K562 (cell line): ENCODE measurements around the gene CNOT1.

ENCODE experiments used
- CBX8 ChIP-seq: fragments of 200-600 bp; sonication (generic); IDR thresholded peaks from 2 replicates; pipeline ENCODE4 v1.6.1; 2012; ENCODE audit warnings: borderline replicate concordance, mixed run types, low read depth, mild to moderate bottlenecking, moderate library complexity, mixed read lengths, low read length, control low read depth, inconsistent platforms; ENCODE audit not compliant: poor library complexity, severe bottlenecking; ENCODE audit errors: extremely low read depth
- ESRRA ChIP-seq: fragments of 450-650 bp; IDR thresholded peaks from 2 replicates; pipeline ENCODE4 v1.6.1; 2014; ENCODE audit warnings: low read depth, mild to moderate bottlenecking, moderate library complexity, borderline replicate concordance
- EZH2 ChIP-seq: IDR thresholded peaks from 2 replicates; pipeline ENCODE4 v1.6.1; 2012; ENCODE audit warnings: low read depth, mild to moderate bottlenecking, inconsistent platforms, low read length, borderline replicate concordance
- FOXA1 ChIP-seq: fragments of 450-650 bp; IDR thresholded peaks from 2 replicates; pipeline ENCODE4 v1.6.1; 2016; ENCODE audit warnings: mild to moderate bottlenecking, borderline replicate concordance
- NR1H2 ChIP-seq: sonication (generic); formaldehyde crosslinking; IDR thresholded peaks from 2 replicates; pipeline ENCODE4 v1.4.0; 2020; ENCODE audit warnings: mild to moderate bottlenecking, missing genetic modification reagents
- PHTF2 ChIP-seq: fragments of 250-450 bp; sonication (Bioruptor Pico); IDR thresholded peaks from 2 replicates; pipeline ENCODE4 v1.5.0; 2021; ENCODE audit warnings: mild to moderate bottlenecking
- SMAD1 ChIP-seq: fragments of 150-350 bp; IDR thresholded peaks from 2 replicates; pipeline ENCODE4 v1.6.1; 2014; ENCODE audit warnings: low read length, low read depth; ENCODE audit not compliant: partially characterized antibody
- TEAD4 ChIP-seq, 2 experiments: sonication (generic) in 1 of 2; formaldehyde crosslinking in 1 of 2; IDR thresholded peaks; 2 replicates each; pipeline versions ENCODE4 v1.6.1 to v1.8.0; 2012 to 2022; ENCODE audit warnings: borderline replicate concordance in 1 of 2, inconsistent platforms in 1 of 2, low read length in 1 of 2, mild to moderate bottlenecking in 1 of 2, missing genetic modification reagents in 1 of 2
- ZFP91 ChIP-seq: sonication (generic); formaldehyde crosslinking; IDR thresholded peaks from 2 replicates; pipeline ENCODE4 v1.8.0; 2022; ENCODE audit warnings: mild to moderate bottlenecking, missing genetic modification reagents
- ZNF175 ChIP-seq: fragments of 200-800 bp; sonication (Bioruptor generic); IDR thresholded peaks from 2 replicates; pipeline ENCODE4 v1.6.1; 2016; ENCODE audit warnings: low read depth, mild to moderate bottlenecking, missing genetic modification characterization, missing compliant biosample characterization
- ZNF282 ChIP-seq: sonication (generic); formaldehyde crosslinking; IDR thresholded peaks from 2 replicates; pipeline ENCODE4 v1.8.1; 2023; ENCODE audit warnings: missing genetic modification reagents
- TF ChIP-seq, protein P1 (sequence below): fragments of 450-650 bp; IDR thresholded peaks from 2 replicates; pipeline ENCODE4 v1.6.1; 2016; ENCODE audit warnings: low read depth

DNA sequence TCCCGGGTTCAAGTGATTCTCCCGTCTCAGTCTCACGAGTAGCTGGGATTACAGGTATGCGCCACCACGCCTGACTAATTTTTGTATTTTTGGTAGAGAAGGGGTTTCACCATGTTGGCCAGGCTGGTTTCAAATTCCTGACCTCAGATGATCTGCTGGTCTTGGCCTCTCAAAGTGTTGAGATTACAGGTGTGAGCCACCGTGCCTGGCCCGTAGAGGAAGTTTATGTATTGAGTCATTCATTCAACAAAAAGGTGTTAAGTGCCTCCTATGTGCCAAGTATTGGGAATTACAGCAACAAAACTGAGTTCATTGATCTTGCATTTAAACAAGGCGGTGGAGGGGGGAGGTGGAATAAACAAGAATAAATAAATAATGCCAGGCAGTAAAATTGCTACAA lies 10.2 kb upstream of the CNOT1 start:
- TF ChIP-seq TEAD4 (IDR thresholded peaks at IDR 0.05; ENCODE audit: low read length) (no peak), TEAD4 (CRISPR knock-in tag; IDR thresholded peaks at IDR 0.05; ENCODE audit: borderline replicate concordance) (no peak), NR1H2 (CRISPR knock-in tag) (no peak), EZH2 (no peak), PHTF2 (CRISPR knock-in tag) (no peak), SMAD1 (no peak), ZFP91 (CRISPR knock-in tag) (no peak), ZNF282 (CRISPR knock-in tag) (no peak), CBX8 (no peak), ZNF175 (CRISPR knock-in tag) (no peak), ESRRA (no peak), FOXA1 (no peak)
- TF ChIP-seq, protein P1, sequence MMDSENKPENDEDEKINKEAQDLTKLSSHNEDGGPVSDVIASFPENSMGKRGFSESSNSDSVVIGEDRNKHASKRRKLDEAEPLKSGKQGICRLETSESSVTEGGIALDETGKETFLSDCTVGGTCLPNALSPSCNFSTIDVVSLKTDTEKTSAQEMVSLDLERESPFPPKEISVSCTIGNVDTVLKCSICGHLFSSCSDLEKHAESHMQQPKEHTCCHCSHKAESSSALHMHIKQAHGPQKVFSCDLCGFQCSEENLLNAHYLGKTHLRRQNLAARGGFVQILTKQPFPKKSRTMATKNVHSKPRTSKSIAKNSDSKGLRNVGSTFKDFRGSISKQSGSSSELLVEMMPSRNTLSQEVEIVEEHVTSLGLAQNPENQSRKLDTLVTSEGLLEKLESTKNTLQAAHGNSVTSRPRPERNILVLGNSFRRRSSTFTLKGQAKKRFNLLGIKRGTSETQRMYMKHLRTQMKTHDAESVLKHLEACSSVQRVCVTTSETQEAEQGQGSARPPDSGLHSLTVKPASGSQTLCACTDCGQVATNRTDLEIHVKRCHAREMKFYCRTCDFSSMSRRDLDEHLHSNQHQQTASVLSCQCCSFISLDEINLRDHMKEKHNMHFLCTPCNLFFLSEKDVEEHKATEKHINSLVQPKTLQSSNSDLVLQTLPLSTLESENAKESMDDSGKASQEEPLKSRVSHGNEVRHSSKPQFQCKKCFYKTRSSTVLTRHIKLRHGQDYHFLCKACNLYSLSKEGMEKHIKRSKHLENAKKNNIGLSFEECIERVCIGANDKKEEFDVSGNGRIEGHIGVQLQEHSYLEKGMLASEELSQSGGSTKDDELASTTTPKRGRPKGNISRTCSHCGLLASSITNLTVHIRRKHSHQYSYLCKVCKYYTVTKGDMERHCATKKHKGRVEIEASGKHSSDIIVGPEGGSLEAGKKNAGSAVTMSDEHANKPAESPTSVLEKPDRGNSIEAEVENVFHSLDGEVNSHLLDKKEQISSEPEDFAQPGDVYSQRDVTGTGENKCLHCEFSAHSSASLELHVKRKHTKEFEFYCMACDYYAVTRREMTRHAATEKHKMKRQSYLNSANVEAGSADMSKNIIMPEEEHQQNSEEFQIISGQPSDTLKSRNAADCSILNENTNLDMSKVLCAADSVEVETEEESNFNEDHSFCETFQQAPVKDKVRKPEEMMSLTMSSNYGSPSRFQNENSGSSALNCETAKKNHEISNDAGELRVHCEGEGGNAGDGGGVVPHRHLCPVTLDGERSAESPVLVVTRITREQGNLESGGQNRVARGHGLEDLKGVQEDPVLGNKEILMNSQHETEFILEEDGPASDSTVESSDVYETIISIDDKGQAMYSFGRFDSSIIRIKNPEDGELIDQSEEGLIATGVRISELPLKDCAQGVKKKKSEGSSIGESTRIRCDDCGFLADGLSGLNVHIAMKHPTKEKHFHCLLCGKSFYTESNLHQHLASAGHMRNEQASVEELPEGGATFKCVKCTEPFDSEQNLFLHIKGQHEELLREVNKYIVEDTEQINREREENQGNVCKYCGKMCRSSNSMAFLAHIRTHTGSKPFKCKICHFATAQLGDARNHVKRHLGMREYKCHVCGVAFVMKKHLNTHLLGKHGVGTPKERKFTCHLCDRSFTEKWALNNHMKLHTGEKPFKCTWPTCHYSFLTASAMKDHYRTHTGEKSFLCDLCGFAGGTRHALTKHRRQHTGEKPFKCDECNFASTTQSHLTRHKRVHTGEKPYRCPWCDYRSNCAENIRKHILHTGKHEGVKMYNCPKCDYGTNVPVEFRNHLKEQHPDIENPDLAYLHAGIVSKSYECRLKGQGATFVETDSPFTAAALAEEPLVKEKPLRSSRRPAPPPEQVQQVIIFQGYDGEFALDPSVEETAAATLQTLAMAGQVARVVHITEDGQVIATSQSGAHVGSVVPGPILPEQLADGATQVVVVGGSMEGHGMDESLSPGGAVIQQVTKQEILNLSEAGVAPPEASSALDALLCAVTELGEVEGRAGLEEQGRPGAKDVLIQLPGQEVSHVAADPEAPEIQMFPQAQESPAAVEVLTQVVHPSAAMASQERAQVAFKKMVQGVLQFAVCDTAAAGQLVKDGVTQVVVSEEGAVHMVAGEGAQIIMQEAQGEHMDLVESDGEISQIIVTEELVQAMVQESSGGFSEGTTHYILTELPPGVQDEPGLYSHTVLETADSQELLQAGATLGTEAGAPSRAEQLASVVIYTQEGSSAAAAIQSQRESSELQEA: no peak
